Panc1 (cell line): ENCODE measurements around the gene NHS. TPM values are rescaled to one million over a fixed set of nuclear protein-coding genes. Genes with fewer than 3 reads are reported as not detected.

Experiments
- ATAC-seq: fragments of 200-7000 bp; cut with Tn5 transposase; 2 replicates; pipeline ENCODE4 v1.9.1; 2020; ENCODE audit warnings: mild to moderate bottlenecking, moderate library complexity
- BruUV-seq: library from RNA; stranded (reverse); fragments of 400-500 nt; replicated peaks from 2 replicates; lab custom pipeline; 2021; lab: Mats Ljungman, UMichigan
- CTCF ChIA-PET: fragments of 300-600 bp; sonication (Branson Sonifier 250); formaldehyde crosslinking; loops from one replicate; lab custom pipeline; 2022; ENCODE audit warnings: antibody characterized with exemption; lab: Charles Lee
- POLR2A ChIA-PET: fragments of 300-600 bp; sonication (Branson Sonifier 250); formaldehyde crosslinking; loops from one replicate; lab custom pipeline; 2022; ENCODE audit warnings: antibody characterized with exemption; lab: Charles Lee
- DNase-seq: peaks from one replicate; pipeline ENCODE4 v3.0.0-alpha.2; 2010; ENCODE audit warnings: low read depth, low spot score
- H3K27ac ChIP-seq: 2 replicates; pipeline ENCODE4 v1.5.1; 2011; ENCODE audit warnings: mild to moderate bottlenecking, low read length, inconsistent platforms
- H3K27me3 ChIP-seq: fragments of 200-500 bp; sonication (Bioruptor generic); 2 replicates; pipeline ENCODE4 v1.6.0; 2014; ENCODE audit warnings: low read length, inconsistent platforms; ENCODE audit not compliant: control insufficient read depth, insufficient read depth
- H3K36me3 ChIP-seq: fragments of 200-500 bp; sonication (Bioruptor generic); 2 replicates; pipeline ENCODE4 v1.5.1; 2014; ENCODE audit warnings: inconsistent platforms, mild to moderate bottlenecking, low read length, moderate library complexity; ENCODE audit not compliant: control insufficient read depth, insufficient read depth
- H3K4me1 ChIP-seq: 2 replicates; pipeline ENCODE4 v1.5.1; 2011; ENCODE audit warnings: inconsistent platforms, mild to moderate bottlenecking, low read length, moderate library complexity; ENCODE audit not compliant: control insufficient read depth, insufficient read depth
- H3K4me3 ChIP-seq, 2 experiments: 2 replicates each; pipeline ENCODE4 v1.5.1; 2011 to 2012; ENCODE audit warnings: low read depth in 2 of 2, low read length in 2 of 2, mild to moderate bottlenecking in 2 of 2, inconsistent platforms in 1 of 2, moderate library complexity in 1 of 2
- H3K9me3 ChIP-seq: fragments of 200-500 bp; sonication (Bioruptor generic); 2 replicates; pipeline ENCODE4 v1.5.1; 2014; ENCODE audit warnings: low read depth, mild to moderate bottlenecking, inconsistent platforms, low read length, moderate library complexity; ENCODE audit not compliant: control insufficient read depth, insufficient read depth
- POLR2AphosphoS5 ChIP-seq: IDR thresholded peaks from 2 replicates; pipeline ENCODE4 v1.6.1; 2012; ENCODE audit warnings: mild to moderate bottlenecking, low read depth, low read length, moderate library complexity
- SIN3A ChIP-seq: IDR thresholded peaks from 2 replicates; pipeline ENCODE4 v1.6.1; 2012; ENCODE audit warnings: low read depth, mild to moderate bottlenecking, low read length, moderate library complexity, borderline replicate concordance; ENCODE audit not compliant: insufficient read depth
- TCF7L2 ChIP-seq: IDR thresholded peaks from 2 replicates; pipeline ENCODE4 v1.6.1; 2011; ENCODE audit warnings: mild to moderate bottlenecking, low read depth, low read length, inconsistent platforms
- in situ Hi-C: cut with HindIII; loops from 2 replicates; pipeline ENCODE4 v1.10.0; 2016; ENCODE audit warnings: low sequenced_read_pairs, low pct_unique_long_range_greater_than_20kb
- intact Hi-C: fragments of 100-400 bp; cut with micrococcal nuclease; formaldehyde crosslinking; loops from one replicate; pipeline ENCODE4 v1.10.0; 2022; ENCODE audit not compliant: unreplicated experiment
- total RNA-seq: library from RNA; stranded (reverse); gene quantifications from one replicate; pipeline ENCODE4 v1.2.1, GENCODE V29; 2021; ENCODE audit not compliant: unreplicated experiment
- TF ChIP-seq, protein P1 (sequence below), 2 experiments: IDR thresholded peaks; 2 replicates each; pipeline ENCODE4 v1.6.1; 2011 to 2012; ENCODE audit warnings: low read depth in 2 of 2, control low read depth in 1 of 2, low read length in 1 of 2, mild to moderate bottlenecking in 1 of 2, moderate library complexity in 1 of 2; ENCODE audit not compliant: insufficient read depth in 1 of 2
- TF ChIP-seq, protein P2 (sequence below): fragments of 450-650 bp; IDR thresholded peaks from 2 replicates; pipeline ENCODE4 v1.5.1; 2017; ENCODE audit warnings: mild to moderate bottlenecking

The NHS gene
- total RNA-seq, 1 experiment from 2014 or later, result 0.80 TPM

DNA sequence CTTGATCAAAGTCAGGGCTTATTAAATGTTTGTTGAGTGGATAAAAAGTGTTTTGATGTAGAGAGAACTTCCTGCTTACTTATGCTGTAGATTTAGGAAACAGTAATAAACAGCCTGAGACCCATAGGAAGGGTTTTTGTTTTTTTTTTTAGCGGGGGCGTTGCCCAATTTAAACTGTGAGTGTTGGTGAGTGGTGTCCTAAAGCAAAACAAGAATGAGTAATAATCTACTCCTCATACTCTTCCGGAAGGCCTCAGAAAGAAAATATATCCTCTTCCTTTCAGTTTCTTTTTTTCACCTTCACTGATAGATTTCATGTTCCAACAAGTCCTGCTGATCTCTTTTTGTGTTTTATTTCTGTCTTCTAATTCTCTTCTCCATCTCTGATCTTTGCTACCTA, 257.9 kb downstream of the NHS start:
- ATAC-seq, result no peak
- Histone ChIP-seq H3K4me1 (no peaks in the 10 kb centered on the region), H3K27ac (no peak overlapping the region), H3K9me3 (no peaks in the 10 kb centered on the region), H3K27me3 (no peaks in the 10 kb centered on the region), H3K4me3 (no peak overlapping the region), H3K36me3 (no peaks in the 10 kb centered on the region)
- BruUV-seq, result no TSS peak
- TF ChIP-seq POLR2AphosphoS5 (no peak), SIN3A (no peak), TCF7L2 (no peak)
- TF ChIP-seq, protein P1, sequence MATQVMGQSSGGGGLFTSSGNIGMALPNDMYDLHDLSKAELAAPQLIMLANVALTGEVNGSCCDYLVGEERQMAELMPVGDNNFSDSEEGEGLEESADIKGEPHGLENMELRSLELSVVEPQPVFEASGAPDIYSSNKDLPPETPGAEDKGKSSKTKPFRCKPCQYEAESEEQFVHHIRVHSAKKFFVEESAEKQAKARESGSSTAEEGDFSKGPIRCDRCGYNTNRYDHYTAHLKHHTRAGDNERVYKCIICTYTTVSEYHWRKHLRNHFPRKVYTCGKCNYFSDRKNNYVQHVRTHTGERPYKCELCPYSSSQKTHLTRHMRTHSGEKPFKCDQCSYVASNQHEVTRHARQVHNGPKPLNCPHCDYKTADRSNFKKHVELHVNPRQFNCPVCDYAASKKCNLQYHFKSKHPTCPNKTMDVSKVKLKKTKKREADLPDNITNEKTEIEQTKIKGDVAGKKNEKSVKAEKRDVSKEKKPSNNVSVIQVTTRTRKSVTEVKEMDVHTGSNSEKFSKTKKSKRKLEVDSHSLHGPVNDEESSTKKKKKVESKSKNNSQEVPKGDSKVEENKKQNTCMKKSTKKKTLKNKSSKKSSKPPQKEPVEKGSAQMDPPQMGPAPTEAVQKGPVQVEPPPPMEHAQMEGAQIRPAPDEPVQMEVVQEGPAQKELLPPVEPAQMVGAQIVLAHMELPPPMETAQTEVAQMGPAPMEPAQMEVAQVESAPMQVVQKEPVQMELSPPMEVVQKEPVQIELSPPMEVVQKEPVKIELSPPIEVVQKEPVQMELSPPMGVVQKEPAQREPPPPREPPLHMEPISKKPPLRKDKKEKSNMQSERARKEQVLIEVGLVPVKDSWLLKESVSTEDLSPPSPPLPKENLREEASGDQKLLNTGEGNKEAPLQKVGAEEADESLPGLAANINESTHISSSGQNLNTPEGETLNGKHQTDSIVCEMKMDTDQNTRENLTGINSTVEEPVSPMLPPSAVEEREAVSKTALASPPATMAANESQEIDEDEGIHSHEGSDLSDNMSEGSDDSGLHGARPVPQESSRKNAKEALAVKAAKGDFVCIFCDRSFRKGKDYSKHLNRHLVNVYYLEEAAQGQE (IDR thresholded peaks at IDR 0.05; ENCODE audit: insufficient read depth in 1 of 2, low read depth in 2 of 2, low read length in 1 of 2), result no peak
- TF ChIP-seq, protein P2, sequence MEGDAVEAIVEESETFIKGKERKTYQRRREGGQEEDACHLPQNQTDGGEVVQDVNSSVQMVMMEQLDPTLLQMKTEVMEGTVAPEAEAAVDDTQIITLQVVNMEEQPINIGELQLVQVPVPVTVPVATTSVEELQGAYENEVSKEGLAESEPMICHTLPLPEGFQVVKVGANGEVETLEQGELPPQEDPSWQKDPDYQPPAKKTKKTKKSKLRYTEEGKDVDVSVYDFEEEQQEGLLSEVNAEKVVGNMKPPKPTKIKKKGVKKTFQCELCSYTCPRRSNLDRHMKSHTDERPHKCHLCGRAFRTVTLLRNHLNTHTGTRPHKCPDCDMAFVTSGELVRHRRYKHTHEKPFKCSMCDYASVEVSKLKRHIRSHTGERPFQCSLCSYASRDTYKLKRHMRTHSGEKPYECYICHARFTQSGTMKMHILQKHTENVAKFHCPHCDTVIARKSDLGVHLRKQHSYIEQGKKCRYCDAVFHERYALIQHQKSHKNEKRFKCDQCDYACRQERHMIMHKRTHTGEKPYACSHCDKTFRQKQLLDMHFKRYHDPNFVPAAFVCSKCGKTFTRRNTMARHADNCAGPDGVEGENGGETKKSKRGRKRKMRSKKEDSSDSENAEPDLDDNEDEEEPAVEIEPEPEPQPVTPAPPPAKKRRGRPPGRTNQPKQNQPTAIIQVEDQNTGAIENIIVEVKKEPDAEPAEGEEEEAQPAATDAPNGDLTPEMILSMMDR, result no peak
- in situ Hi-C loops, result no loop called here
- ChIA-PET CTCF (no interaction called here), POLR2A (no interaction called here)
- no peak for DNase-seq
- intact Hi-C loops, result no loop called here

DNA sequence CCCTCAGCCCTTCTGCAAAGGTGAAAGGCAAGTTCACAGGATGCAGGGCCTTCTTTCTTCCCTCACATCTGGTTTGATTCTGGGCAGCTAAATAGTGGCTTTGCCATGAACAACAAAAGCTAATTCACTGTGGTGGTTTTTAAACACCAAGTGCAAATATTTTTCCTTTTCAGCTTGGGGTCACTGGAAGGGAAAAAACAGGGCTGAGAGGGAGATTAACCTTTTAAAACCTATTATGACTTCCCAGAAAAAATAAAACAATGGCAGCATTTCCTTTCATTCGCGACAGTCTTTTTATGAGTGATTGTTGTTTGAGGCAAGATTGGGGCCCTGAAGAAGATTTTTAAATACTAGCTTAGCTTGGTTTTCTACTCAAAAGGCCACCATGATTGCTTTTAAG, 258.5 kb downstream of the NHS start:
- H3K4me1 ChIP-seq, result no peaks in the 10 kb centered on the region
- no peaks in the 10 kb centered on the region for H3K36me3 ChIP-seq
- ChIA-PET POLR2A (no interaction called here), CTCF (no interaction called here)
- intact Hi-C loops (no loop called here), in situ Hi-C loops (no loop called here)
- no peaks in the 10 kb centered on the region for H3K9me3 ChIP-seq
- DNase-seq (no peak), ATAC-seq (no peak)
- H3K27me3 ChIP-seq, result no peaks in the 10 kb centered on the region
- H3K27ac ChIP-seq, result no peak overlapping the region
- no TSS peak for BruUV-seq
- H3K4me3 ChIP-seq, result no peak overlapping the region
- TF ChIP-seq, protein P1 (IDR thresholded peaks at IDR 0.05; ENCODE audit: insufficient read depth in 1 of 2, low read depth in 2 of 2, low read length in 1 of 2), result no peak
- TF ChIP-seq TCF7L2 (no peak), SIN3A (no peak), POLR2AphosphoS5 (no peak)
- TF ChIP-seq, protein P2, result no peak
